DMS153 treated with DMSO at 0.1 percent for 48 hours (cell line): ENCODE measurements around the gene SECISBP2L.

Experiments used
- DNase-seq: peaks from one replicate; lab custom pipeline; 2025; ENCODE audit not compliant: unreplicated experiment; lab: John Stamatoyannopoulos, UW

SECISBP2L gene

GRCh38 chr15:49060710-49061495, 14.7 kb upstream of the SECISBP2L start:
- DNase-seq, result no peak

GRCh38 chr15:49059491-49059890, 13.2 kb upstream of the SECISBP2L start:
- DNase-seq, result no peak

GRCh38 chr15:49058559-49058958, 12.3 kb upstream of the SECISBP2L start:
- DNase-seq, result no peak

- no peak for DNase-seq
Measured at GRCh38 chr15:49055630-49056029, 9.4 kb upstream of the SECISBP2L start.

- DNase-seq, result no peak
Measured at GRCh38 chr15:49052662-49053061, 6.4 kb upstream of the SECISBP2L start.

- DNase-seq, result no peak
Measured at GRCh38 chr15:49047456-49047855, 1.2 kb upstream of the SECISBP2L start.

GRCh38 chr15:49045751-49046219, 461 bp downstream of the SECISBP2L start:
- DNase-seq, result no peak

GRCh38 chr15:49044766-49045606, 1.3 kb downstream of the SECISBP2L start:
- DNase-seq, result no peak

- DNase-seq, result no peak
Measured at GRCh38 chr15:49044002-49044401, 2.2 kb downstream of the SECISBP2L start.

- no peak for DNase-seq
Measured at GRCh38 chr15:49042165-49042564, 4.1 kb downstream of the SECISBP2L start.

- no peak for DNase-seq
Measured at GRCh38 chr15:49041426-49041825, 4.8 kb downstream of the SECISBP2L start.

GRCh38 chr15:49040151-49040550, 6.1 kb downstream of the SECISBP2L start:
- no peak for DNase-seq

GRCh38 chr15:49038382-49038781, 7.9 kb downstream of the SECISBP2L start:
- no peak for DNase-seq

GRCh38 chr15:49037546-49037940, 8.7 kb downstream of the SECISBP2L start:
- no peak for DNase-seq

- no peak for DNase-seq
Measured at GRCh38 chr15:49036650-49037545, 9.3 kb downstream of the SECISBP2L start.

- no peak for DNase-seq
Measured at GRCh38 chr15:49035825-49036224, 10.4 kb downstream of the SECISBP2L start.

- DNase-seq, result no peak
Measured at GRCh38 chr15:49032601-49033145, 13.6 kb downstream of the SECISBP2L start.

- no peak for DNase-seq
Measured at GRCh38 chr15:49031804-49032203, 14.4 kb downstream of the SECISBP2L start.

- DNase-seq, result no peak
Measured at GRCh38 chr15:49026700-49027099, 19.5 kb downstream of the SECISBP2L start.

- DNase-seq, result no peak
Measured at GRCh38 chr15:49024840-49025239, 21.4 kb downstream of the SECISBP2L start.

- DNase-seq, result no peak
Measured at GRCh38 chr15:49023354-49023753, 22.9 kb downstream of the SECISBP2L start.
